GM10248 (cell line): ENCODE results near the gene ST6GALNAC5.

Experiments
- CTCF ChIA-PET: fragments of 300-600 bp; sonication (Branson Sonifier 250); formaldehyde crosslinking; extraction: SDS; loops from one replicate; lab custom pipeline; 2021; ENCODE audit warnings: antibody characterized with exemption; lab: Yijun Ruan, JAX
- POLR2A ChIA-PET: fragments of 350-650 bp; sonication (Branson Sonifier 250); formaldehyde crosslinking; extraction: SDS; loops from one replicate; lab custom pipeline; 2020; ENCODE audit warnings: antibody characterized with exemption; lab: Yijun Ruan, JAX
- DNase-seq: peaks from one replicate; pipeline ENCODE4 v3.0.0; 2012; ENCODE audit errors: extremely low spot score
- CTCF ChIP-seq: IDR thresholded peaks from 2 replicates; pipeline ENCODE4 v1.5.1; 2012; ENCODE audit warnings: mild to moderate bottlenecking, low read depth; ENCODE audit errors: extremely low read depth, missing control alignments, control extremely low read depth

Gene ST6GALNAC5

GRCh38 chr1:76841460-76841859 lies 25.8 kb upstream of the ST6GALNAC5 start:
- CTCF ChIA-PET = interaction anchor here (1.2 kb wide), 1 partner anchor 10 kb away, joined by 4 read pairs; no protein-coding TSS in a partner anchor
- POLR2A ChIA-PET = no interaction called here
- DNase-seq = no peak
- no peak for TF ChIP-seq CTCF

GRCh38 chr1:76843821-76844464 lies 23.3 kb upstream of the ST6GALNAC5 start:
- ChIA-PET POLR2A (no interaction called here), CTCF (no interaction called here)
- TF ChIP-seq CTCF = no peak
- no peak for DNase-seq

GRCh38 chr1:76854255-76854654 lies 13.0 kb upstream of the ST6GALNAC5 start:
- ChIA-PET POLR2A (no interaction called here), CTCF (no interaction called here)
- no peak for TF ChIP-seq CTCF
- DNase-seq = no peak

GRCh38 chr1:76856104-76856503 lies 11.2 kb upstream of the ST6GALNAC5 start:
- ChIA-PET CTCF (no interaction called here), POLR2A (no interaction called here)
- no peak for TF ChIP-seq CTCF
- no peak for DNase-seq

- TF ChIP-seq CTCF = no peak
- CTCF ChIA-PET = no interaction called here
- no peak for DNase-seq
- POLR2A ChIA-PET = no interaction called here
These were observed 10.1 kb upstream of the ST6GALNAC5 start for GRCh38 chr1:76857138-76857537.

GRCh38 chr1:76857973-76858372 lies 9.3 kb upstream of the ST6GALNAC5 start:
- POLR2A ChIA-PET = no interaction called here
- no peak for TF ChIP-seq CTCF
- CTCF ChIA-PET = no interaction called here
- DNase-seq = no peak
